ENCODE data around the gene ACOT11.

DNA sequence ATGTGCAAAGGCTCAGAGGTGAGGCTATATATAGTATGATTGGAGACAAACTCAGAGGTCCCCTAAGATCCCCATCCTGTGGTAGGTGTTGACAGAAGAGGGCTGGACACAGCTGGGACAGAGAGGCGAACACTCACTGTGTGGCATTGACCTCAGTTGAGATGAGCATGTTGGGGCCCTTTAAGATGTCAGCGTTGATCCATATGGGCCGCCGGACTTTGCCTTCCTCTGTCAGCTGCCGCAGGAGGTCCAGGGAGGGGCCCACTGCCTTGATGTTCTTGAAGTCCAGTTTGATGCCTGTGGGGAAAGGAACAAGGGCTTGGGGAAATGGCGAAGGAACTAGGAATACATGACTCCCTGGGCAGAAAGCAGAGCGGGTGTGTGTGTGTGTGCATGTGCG, 66.5 kb downstream of the ACOT11 start:
- no peak for TF ChIP-seq POLR2A (IDR thresholded peaks at IDR 0.05)
- TF ChIP-seq EP300 (IDR thresholded peaks at IDR 0.05) = no peak
- TF ChIP-seq, protein P1, sequence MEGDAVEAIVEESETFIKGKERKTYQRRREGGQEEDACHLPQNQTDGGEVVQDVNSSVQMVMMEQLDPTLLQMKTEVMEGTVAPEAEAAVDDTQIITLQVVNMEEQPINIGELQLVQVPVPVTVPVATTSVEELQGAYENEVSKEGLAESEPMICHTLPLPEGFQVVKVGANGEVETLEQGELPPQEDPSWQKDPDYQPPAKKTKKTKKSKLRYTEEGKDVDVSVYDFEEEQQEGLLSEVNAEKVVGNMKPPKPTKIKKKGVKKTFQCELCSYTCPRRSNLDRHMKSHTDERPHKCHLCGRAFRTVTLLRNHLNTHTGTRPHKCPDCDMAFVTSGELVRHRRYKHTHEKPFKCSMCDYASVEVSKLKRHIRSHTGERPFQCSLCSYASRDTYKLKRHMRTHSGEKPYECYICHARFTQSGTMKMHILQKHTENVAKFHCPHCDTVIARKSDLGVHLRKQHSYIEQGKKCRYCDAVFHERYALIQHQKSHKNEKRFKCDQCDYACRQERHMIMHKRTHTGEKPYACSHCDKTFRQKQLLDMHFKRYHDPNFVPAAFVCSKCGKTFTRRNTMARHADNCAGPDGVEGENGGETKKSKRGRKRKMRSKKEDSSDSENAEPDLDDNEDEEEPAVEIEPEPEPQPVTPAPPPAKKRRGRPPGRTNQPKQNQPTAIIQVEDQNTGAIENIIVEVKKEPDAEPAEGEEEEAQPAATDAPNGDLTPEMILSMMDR (IDR thresholded peaks at IDR 0.05) = no peak

Data from ovary (tissue), 3 donors.